Neural progenitor cell (in vitro differentiated cells): ENCODE results near the gene KLHL17. TPM values are rescaled to one million over a fixed set of nuclear protein-coding genes. Genes with fewer than 3 reads are reported as not detected.

Experiments
- DNase-seq: peaks from one replicate; pipeline ENCODE4 v3.0.0-alpha.2; 2016; ENCODE audit warnings: low spot score
- H2AFZ ChIP-seq: fragments of 200-600 bp; sonication (generic); replicated peaks from 2 replicates; pipeline ENCODE4 v1.6.1; 2016; ENCODE audit warnings: antibody characterized with exemption
- H3F3A ChIP-seq: fragments of 200-600 bp; sonication (generic); 2 replicates; pipeline ENCODE4 v1.6.1; 2016; ENCODE audit warnings: antibody characterized with exemption, low read depth
- H3K27ac ChIP-seq: fragments of 200-600 bp; sonication (generic); 2 replicates; pipeline ENCODE4 v1.5.1; 2016; ENCODE audit warnings: mild to moderate bottlenecking
- H3K27me3 ChIP-seq: fragments of 200-600 bp; sonication (generic); 2 replicates; pipeline ENCODE4 v1.6.1; 2016; ENCODE audit warnings: mild to moderate bottlenecking, moderate library complexity
- H3K36me3 ChIP-seq: fragments of 200-600 bp; sonication (generic); 2 replicates; pipeline ENCODE4 v1.5.1; 2016
- H3K4me1 ChIP-seq: fragments of 200-600 bp; sonication (generic); 2 replicates; pipeline ENCODE4 v1.6.1; 2016; ENCODE audit warnings: mixed run types
- H3K4me2 ChIP-seq: fragments of 200-600 bp; sonication (generic); 2 replicates; pipeline ENCODE4 v1.6.1; 2016
- H3K4me3 ChIP-seq: fragments of 200-600 bp; sonication (generic); 2 replicates; pipeline ENCODE4 v1.5.1; 2016
- H3K79me2 ChIP-seq: fragments of 200-600 bp; sonication (generic); 2 replicates; pipeline ENCODE4 v1.6.1; 2016; ENCODE audit warnings: low read depth
- H3K9ac ChIP-seq: fragments of 200-600 bp; sonication (generic); 2 replicates; pipeline ENCODE4 v1.6.1; 2016
- H3K9me3 ChIP-seq: fragments of 200-600 bp; sonication (generic); 2 replicates; pipeline ENCODE4 v1.5.1; 2016; ENCODE audit warnings: low read depth
- H4K20me1 ChIP-seq: fragments of 200-600 bp; sonication (generic); 2 replicates; pipeline ENCODE4 v1.6.1; 2016; ENCODE audit warnings: low read depth
- H3K27ac Mint-ChIP-seq: 3 replicates; pipeline ENCODE4 v1.8.0; 2021; ENCODE audit warnings: mixed read lengths
- H3K27me3 Mint-ChIP-seq: 2 replicates; pipeline ENCODE4 v1.8.0; 2022; ENCODE audit warnings: low read depth, mild to moderate bottlenecking, inconsistent platforms, moderate library complexity, mixed read lengths; ENCODE audit not compliant: insufficient read depth
- H3K36me3 Mint-ChIP-seq: 3 replicates; pipeline ENCODE4 v1.8.0; 2021; ENCODE audit warnings: mixed read lengths
- H3K4me1 Mint-ChIP-seq: 3 replicates; pipeline ENCODE4 v1.8.0; 2021; ENCODE audit warnings: mixed read lengths
- H3K4me3 Mint-ChIP-seq: 3 replicates; pipeline ENCODE4 v1.8.0; 2021; ENCODE audit warnings: mild to moderate bottlenecking, moderate library complexity, mixed read lengths
- H3K9me3 Mint-ChIP-seq: 3 replicates; pipeline ENCODE4 v1.8.0; 2020; ENCODE audit warnings: mixed read lengths
- EZH2 ChIP-seq: fragments of 200-600 bp; sonication (generic); IDR thresholded peaks from 2 replicates; pipeline ENCODE4 v1.6.1; 2017; ENCODE audit warnings: antibody characterized with exemption, mild to moderate bottlenecking, moderate library complexity
- EZH2phosphoT487 ChIP-seq: fragments of 200-600 bp; sonication (generic); IDR thresholded peaks from 2 replicates; pipeline ENCODE4 v1.6.1; 2017; ENCODE audit warnings: antibody characterized with exemption
- total RNA-seq: library from RNA; depleted of rRNA; stranded (reverse); fragments of >200 nt; gene quantifications from 2 replicates; pipeline ENCODE4 v1.2.3, GENCODE V29; 2015; ENCODE audit warnings: low replicate concordance
- TF ChIP-seq, protein P1 (sequence below): fragments of 200-600 bp; sonication (generic); IDR thresholded peaks from 2 replicates; pipeline ENCODE4 v1.5.1; 2017; ENCODE audit warnings: antibody characterized with exemption, mild to moderate bottlenecking

The KLHL17 gene
- total RNA-seq, 1 donor from 2014 or later: 10.7 TPM

DNA sequence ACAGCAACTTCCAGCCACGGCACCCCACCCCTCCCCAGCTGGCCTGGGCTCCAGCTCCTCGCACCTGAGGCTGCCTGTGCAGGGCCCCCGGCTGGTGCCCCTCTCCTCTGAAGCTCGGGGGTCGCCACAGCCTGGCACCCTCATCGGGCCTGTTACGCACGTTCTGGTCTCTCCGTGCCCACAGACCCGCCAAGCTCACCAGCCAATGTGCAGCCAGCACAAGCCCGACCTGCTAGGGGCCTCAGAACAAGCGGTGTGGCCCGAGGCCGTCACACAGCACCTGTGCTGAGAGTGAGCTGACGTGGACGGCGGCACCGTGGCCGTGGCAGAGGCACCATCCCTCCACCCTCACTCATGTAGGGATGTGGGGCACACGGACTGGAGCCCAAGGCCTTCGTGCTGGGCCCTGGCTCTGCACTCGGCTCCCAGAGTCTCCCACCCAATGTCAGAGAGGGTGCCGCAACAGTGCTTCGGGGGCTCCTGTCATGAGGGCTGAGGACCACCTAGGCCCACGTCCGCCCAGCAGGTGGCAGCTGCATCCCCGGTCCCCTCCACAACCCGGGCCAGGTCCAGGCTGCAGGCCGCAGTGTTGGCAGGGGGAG lies 41.0 kb upstream of the KLHL17 start:
- H3K4me1 ChIP-seq: peaks cover 15% of the 10 kb centered on the region
- no peak overlapping the region for H3K27ac ChIP-seq
- TF ChIP-seq, protein P1, sequence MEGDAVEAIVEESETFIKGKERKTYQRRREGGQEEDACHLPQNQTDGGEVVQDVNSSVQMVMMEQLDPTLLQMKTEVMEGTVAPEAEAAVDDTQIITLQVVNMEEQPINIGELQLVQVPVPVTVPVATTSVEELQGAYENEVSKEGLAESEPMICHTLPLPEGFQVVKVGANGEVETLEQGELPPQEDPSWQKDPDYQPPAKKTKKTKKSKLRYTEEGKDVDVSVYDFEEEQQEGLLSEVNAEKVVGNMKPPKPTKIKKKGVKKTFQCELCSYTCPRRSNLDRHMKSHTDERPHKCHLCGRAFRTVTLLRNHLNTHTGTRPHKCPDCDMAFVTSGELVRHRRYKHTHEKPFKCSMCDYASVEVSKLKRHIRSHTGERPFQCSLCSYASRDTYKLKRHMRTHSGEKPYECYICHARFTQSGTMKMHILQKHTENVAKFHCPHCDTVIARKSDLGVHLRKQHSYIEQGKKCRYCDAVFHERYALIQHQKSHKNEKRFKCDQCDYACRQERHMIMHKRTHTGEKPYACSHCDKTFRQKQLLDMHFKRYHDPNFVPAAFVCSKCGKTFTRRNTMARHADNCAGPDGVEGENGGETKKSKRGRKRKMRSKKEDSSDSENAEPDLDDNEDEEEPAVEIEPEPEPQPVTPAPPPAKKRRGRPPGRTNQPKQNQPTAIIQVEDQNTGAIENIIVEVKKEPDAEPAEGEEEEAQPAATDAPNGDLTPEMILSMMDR: no peak
- TF ChIP-seq EZH2 (no peak), EZH2phosphoT487 (no peak)
- H3F3A ChIP-seq: peaks cover 4% of the 10 kb centered on the region
- H4K20me1 ChIP-seq: peaks cover 29% of the 10 kb centered on the region
- no peak overlapping the region for H2AFZ ChIP-seq
- no peak overlapping the region for H3K4me2 ChIP-seq
- no peaks in the 10 kb centered on the region for H3K9me3 ChIP-seq
- peaks cover 100% of the 10 kb centered on the region for H3K27me3 ChIP-seq
- H3K27ac Mint-ChIP-seq: no peak overlapping the region
- no peaks in the 10 kb centered on the region for H3K36me3 ChIP-seq
- DNase-seq: no peak
- H3K4me3 ChIP-seq: no peak overlapping the region
- H3K27me3 Mint-ChIP-seq: peaks cover 38% of the 10 kb centered on the region
- no peaks in the 10 kb centered on the region for H3K79me2 ChIP-seq
- H3K4me3 Mint-ChIP-seq: no peak overlapping the region
- peaks cover 43% of the 10 kb centered on the region for H3K4me1 Mint-ChIP-seq
- no peaks in the 10 kb centered on the region for H3K36me3 Mint-ChIP-seq
- no peaks in the 10 kb centered on the region for H3K9me3 Mint-ChIP-seq
- no peak overlapping the region for H3K9ac ChIP-seq

DNA sequence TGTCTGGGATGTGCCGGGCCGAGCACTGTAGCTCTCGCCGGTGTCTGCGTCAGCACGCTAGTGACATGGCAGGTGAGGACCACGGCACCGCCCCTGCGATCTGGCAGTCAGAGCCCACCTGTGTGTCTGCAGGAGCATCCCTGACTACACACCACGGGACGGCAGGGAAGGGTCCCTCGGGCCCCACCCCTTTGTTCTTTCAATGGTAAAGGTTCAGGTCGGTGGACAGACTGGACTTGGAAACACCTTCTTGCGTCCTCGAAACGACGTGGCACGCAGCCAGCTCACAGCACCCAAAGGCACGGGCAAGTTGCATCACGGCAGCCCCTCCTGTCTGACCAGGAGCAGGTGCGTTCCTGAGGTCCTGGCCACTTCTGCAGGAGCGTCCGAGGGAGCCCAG lies 40.4 kb upstream of the KLHL17 start:
- H3K36me3 Mint-ChIP-seq: no peaks in the 10 kb centered on the region
- Histone ChIP-seq H3K4me1 (peaks cover 15% of the 10 kb centered on the region), H3K36me3 (no peaks in the 10 kb centered on the region), H3K27me3 (peaks cover 100% of the 10 kb centered on the region), H3K9me3 (no peaks in the 10 kb centered on the region), H3K79me2 (no peaks in the 10 kb centered on the region), H3F3A (peaks cover 9% of the 10 kb centered on the region), H3K9ac (no peak overlapping the region), H3K4me2 (no peak overlapping the region), H4K20me1 (peaks cover 34% of the 10 kb centered on the region), H2AFZ (no peak overlapping the region), H3K4me3 (no peak overlapping the region), H3K27ac (no peak overlapping the region)
- no peaks in the 10 kb centered on the region for H3K9me3 Mint-ChIP-seq
- TF ChIP-seq, protein P1: no peak
- TF ChIP-seq EZH2 (no peak), EZH2phosphoT487 (no peak)
- H3K27me3 Mint-ChIP-seq: peaks cover 36% of the 10 kb centered on the region
- no peak overlapping the region for H3K27ac Mint-ChIP-seq
- no peak for DNase-seq
- H3K4me1 Mint-ChIP-seq: peaks cover 42% of the 10 kb centered on the region
- H3K4me3 Mint-ChIP-seq: no peak overlapping the region

DNA sequence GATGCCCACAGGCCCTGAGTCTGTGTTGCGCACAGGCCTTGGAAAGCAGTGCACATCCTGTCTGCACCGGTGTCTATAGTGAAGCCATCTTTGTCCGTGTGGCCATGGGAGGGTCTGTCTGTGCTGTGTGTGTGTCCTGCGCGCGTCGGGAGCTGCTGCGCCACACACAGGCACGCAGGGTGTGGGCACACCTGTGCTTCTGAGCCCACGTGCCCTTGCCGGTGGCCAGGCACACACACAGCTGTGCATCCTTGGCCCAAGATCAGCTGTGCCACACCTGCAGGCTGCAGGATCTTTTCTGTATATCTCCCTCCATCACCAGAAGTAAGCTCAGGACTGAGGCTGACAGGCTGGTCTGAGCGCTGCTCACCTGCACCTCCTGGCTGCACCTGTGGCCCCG lies 39.9 kb upstream of the KLHL17 start:
- Mint-ChIP-seq H3K36me3 (no peaks in the 10 kb centered on the region), H3K27ac (no peak overlapping the region), H3K27me3 (peaks cover 33% of the 10 kb centered on the region), H3K4me1 (peaks cover 41% of the 10 kb centered on the region), H3K4me3 (peak overlapping the region; percentile 77), H3K9me3 (no peaks in the 10 kb centered on the region)
- Histone ChIP-seq H3K79me2 (no peaks in the 10 kb centered on the region), H3F3A (peaks cover 9% of the 10 kb centered on the region), H3K27me3 (peaks cover 100% of the 10 kb centered on the region), H2AFZ (no peak overlapping the region), H3K4me1 (peaks cover 16% of the 10 kb centered on the region), H3K9me3 (no peaks in the 10 kb centered on the region), H3K9ac (no peak overlapping the region), H3K4me2 (peak overlapping the region; percentile 77), H3K4me3 (peak overlapping the region; percentile 25), H4K20me1 (peaks cover 37% of the 10 kb centered on the region), H3K27ac (no peak overlapping the region), H3K36me3 (no peaks in the 10 kb centered on the region)
- DNase-seq: no peak
- no peak for TF ChIP-seq EZH2
- TF ChIP-seq, protein P1: no peak
- TF ChIP-seq EZH2phosphoT487: no peak
